Mucosa of rectum (tissue), 2 donors: ENCODE data around the gene ADAMTS1.
A peak's percentile ranks its signal among the peaks of the same experiment; 100 is the strongest.
"Not testable (repeated sequence)": the region's sequence is repeated elsewhere in the genome, so short reads cannot be mapped to it uniquely, and the experiment has no call there.

Source experiments
- H3K27ac ChIP-seq, 2 donors: one replicate each; pipeline ENCODE4 v1.7.0; 2013; ENCODE audit warnings: inconsistent platforms in 2 of 2, low read depth in 2 of 2, low read length in 2 of 2
- H3K27me3 ChIP-seq, 2 donors: one replicate each; pipeline ENCODE4 v1.7.0; 2013; ENCODE audit warnings: low read length in 2 of 2; ENCODE audit not compliant: control insufficient read depth in 2 of 2, insufficient read depth in 2 of 2
- H3K36me3 ChIP-seq, 2 donors: one replicate each; pipeline ENCODE4 v1.7.0; 2013; ENCODE audit warnings: low read length in 2 of 2; ENCODE audit not compliant: control insufficient read depth in 2 of 2, insufficient read depth in 2 of 2
- H3K4me1 ChIP-seq, 2 donors: one replicate each; pipeline ENCODE4 v1.7.0; 2013; ENCODE audit warnings: low read length in 2 of 2, mild to moderate bottlenecking in 1 of 2; ENCODE audit not compliant: control insufficient read depth in 2 of 2, insufficient read depth in 2 of 2
- H3K4me3 ChIP-seq, 2 donors: one replicate each; pipeline ENCODE4 v1.7.0; 2013; ENCODE audit warnings: low read length in 2 of 2
- H3K9ac ChIP-seq, 2 donors: one replicate each; pipeline ENCODE4 v1.7.0; 2013; ENCODE audit warnings: low read length in 2 of 2, low read depth in 1 of 2, mild to moderate bottlenecking in 1 of 2
- H3K9me3 ChIP-seq, 2 donors: one replicate each; pipeline ENCODE4 v1.7.0; 2013; ENCODE audit warnings: low read length in 2 of 2; ENCODE audit not compliant: control insufficient read depth in 2 of 2
- donor health status: healthy.
- donor health status: Normal muscosa, but diverticular disease.

ADAMTS1 gene

GRCh38 chr21:26865857-26866256 lies 20.6 kb upstream of the ADAMTS1 start:
- no peak overlapping the region for H3K27ac ChIP-seq
- H3K9ac ChIP-seq: no peak overlapping the region
- no peak overlapping the region for H3K4me3 ChIP-seq
- no peaks in the 10 kb centered on the region for H3K4me1 ChIP-seq
- H3K36me3 ChIP-seq: no peaks in the 10 kb centered on the region
- no peaks in the 10 kb centered on the region for H3K27me3 ChIP-seq
- no peaks in the 10 kb centered on the region for H3K9me3 ChIP-seq

- not testable (repeated sequence) for H3K27ac ChIP-seq, H3K4me3 ChIP-seq
These were observed 11.7 kb upstream of the ADAMTS1 start for GRCh38 chr21:26856871-26857350.

GRCh38 chr21:26854695-26855094 lies 9.5 kb upstream of the ADAMTS1 start:
- H3K9ac ChIP-seq: not testable (repeated sequence)

More at GRCh38 chr21:26856871-26857350, 11.7 kb upstream of the ADAMTS1 start:
- H3K27me3 ChIP-seq, H3K9ac ChIP-seq, H3K36me3 ChIP-seq, H3K9me3 ChIP-seq, H3K4me1 ChIP-seq: not testable (repeated sequence)

GRCh38 chr21:26852423-26852822 lies 7.2 kb upstream of the ADAMTS1 start:
- no peak overlapping the region for H3K9ac ChIP-seq
- no peaks in the 10 kb centered on the region for H3K4me1 ChIP-seq
- H3K9me3 ChIP-seq: no peaks in the 10 kb centered on the region
- no peak overlapping the region for H3K4me3 ChIP-seq
- no peaks in the 10 kb centered on the region for H3K36me3 ChIP-seq
- H3K27ac ChIP-seq: no peak overlapping the region
- peaks cover 9 to 13% of the 10 kb centered on the region in 2 donors for H3K27me3 ChIP-seq

More at GRCh38 chr21:26854695-26855094, 9.5 kb upstream of the ADAMTS1 start:
- not testable (repeated sequence) for H3K27ac ChIP-seq, H3K9me3 ChIP-seq, H3K36me3 ChIP-seq, H3K4me3 ChIP-seq, H3K4me1 ChIP-seq, H3K27me3 ChIP-seq

GRCh38 chr21:26851109-26851944 lies 6.1 kb upstream of the ADAMTS1 start:
- no peaks in the 10 kb centered on the region for H3K9me3 ChIP-seq
- H3K27me3 ChIP-seq: peaks cover 16 to 19% of the 10 kb centered on the region in 2 donors
- no peak overlapping the region for H3K9ac ChIP-seq
- no peak overlapping the region for H3K27ac ChIP-seq
- H3K36me3 ChIP-seq: no peaks in the 10 kb centered on the region
- H3K4me3 ChIP-seq: no peak overlapping the region
- peaks cover 1 to 5% of the 10 kb centered on the region in 2 donors for H3K4me1 ChIP-seq

GRCh38 chr21:26850116-26850643 lies 5.0 kb upstream of the ADAMTS1 start:
- H3K9ac ChIP-seq: no peak overlapping the region
- peaks cover 3 to 7% of the 10 kb centered on the region in 2 donors for H3K4me1 ChIP-seq
- H3K27ac ChIP-seq: no peak overlapping the region
- H3K27me3 ChIP-seq: peaks cover 22 to 24% of the 10 kb centered on the region in 2 donors
- no peak overlapping the region for H3K4me3 ChIP-seq
- no peaks in the 10 kb centered on the region for H3K36me3 ChIP-seq
- no peaks in the 10 kb centered on the region for H3K9me3 ChIP-seq

- Histone ChIP-seq H3K9ac (no peak overlapping the region), H3K36me3 (no peaks in the 10 kb centered on the region), H3K27me3 (peaks cover 22 to 26% of the 10 kb centered on the region in 2 donors), H3K4me1 (peaks cover 3 to 7% of the 10 kb centered on the region in 2 donors), H3K27ac (no peak overlapping the region), H3K9me3 (no peaks in the 10 kb centered on the region), H3K4me3 (no peak overlapping the region)
These were observed 4.4 kb upstream of the ADAMTS1 start for GRCh38 chr21:26849428-26850115.

GRCh38 chr21:26847921-26848320 lies 2.7 kb upstream of the ADAMTS1 start:
- peaks cover 7 to 11% of the 10 kb centered on the region in 2 donors for H3K4me1 ChIP-seq
- peaks cover 25 to 40% of the 10 kb centered on the region in 2 donors for H3K27me3 ChIP-seq
- no peak overlapping the region for H3K27ac ChIP-seq
- H3K36me3 ChIP-seq: no peaks in the 10 kb centered on the region
- H3K4me3 ChIP-seq: no peak overlapping the region
- H3K9me3 ChIP-seq: no peaks in the 10 kb centered on the region
- no peak overlapping the region for H3K9ac ChIP-seq

- Histone ChIP-seq H3K4me1 (peaks cover 11 to 14% of the 10 kb centered on the region in 2 donors), H3K27ac (peak overlapping the region; percentile 66 to 86), H3K9ac (no peak overlapping the region), H3K4me3 (peak overlapping the region in 1 of 2 donors; percentile 72), H3K9me3 (no peaks in the 10 kb centered on the region), H3K36me3 (no peaks in the 10 kb centered on the region), H3K27me3 (peaks cover 25 to 42% of the 10 kb centered on the region in 2 donors)
These were observed 1.8 kb upstream of the ADAMTS1 start for GRCh38 chr21:26847002-26847401.
